Naive B cell (primary cell): ENCODE measurements around the gene ADO. TPM values are rescaled to one million over a fixed set of nuclear protein-coding genes. Genes with fewer than 3 reads are reported as not detected.
A peak's percentile ranks its signal among the peaks of the same experiment; 100 is the strongest.

Source experiments
- ATAC-seq, 2 donors: fragments of 150-1000 bp; cut with Tn5 transposase; 2 replicates each; pipeline ENCODE4 v1.10.0; 2021; ENCODE audit warnings: low read depth in 2 of 2, mild to moderate bottlenecking in 2 of 2, moderate library complexity in 2 of 2
- DNase-seq: peaks from one replicate; pipeline ENCODE4 v3.0.0; 2022
- H3K27ac Mint-ChIP-seq, 6 donors: one replicate each; pipeline ENCODE4 v1.8.0; 2020 to 2022; ENCODE audit warnings: mild to moderate bottlenecking in 6 of 6, mixed read lengths in 6 of 6, moderate library complexity in 5 of 6, inconsistent platforms in 2 of 6
- H3K27me3 Mint-ChIP-seq, 3 donors: one replicate each; pipeline ENCODE4 v1.8.0; 2021 to 2022; ENCODE audit warnings: mixed read lengths in 3 of 3, mild to moderate bottlenecking in 1 of 3
- H3K36me3 Mint-ChIP-seq, 2 donors: one replicate each; pipeline ENCODE4 v1.8.0; 2020 to 2022; ENCODE audit warnings: mixed read lengths in 2 of 2, inconsistent platforms in 1 of 2, mild to moderate bottlenecking in 1 of 2
- H3K4me1 Mint-ChIP-seq, 3 donors: one replicate each; pipeline ENCODE4 v1.8.0; 2020 to 2022; ENCODE audit warnings: mixed read lengths in 3 of 3, inconsistent platforms in 1 of 3, mild to moderate bottlenecking in 1 of 3, moderate library complexity in 1 of 3
- H3K4me3 Mint-ChIP-seq, 8 donors: one replicate each; pipeline ENCODE4 v1.8.0; 2020 to 2022; ENCODE audit warnings: mild to moderate bottlenecking in 8 of 8, mixed read lengths in 8 of 8, moderate library complexity in 8 of 8, inconsistent platforms in 2 of 8
- H3K9me3 Mint-ChIP-seq, 7 donors: one replicate each; pipeline ENCODE4 v1.8.0; 2020 to 2022; ENCODE audit warnings: mixed read lengths in 7 of 7, mild to moderate bottlenecking in 5 of 7, inconsistent platforms in 2 of 7, moderate library complexity in 1 of 7
- polyA plus RNA-seq, 6 donors: library from polyadenylated mRNA; unstranded; fragments of 300-500 nt; fragmentation: Illumina TruSeq; gene quantifications; one replicate each; pipeline ENCODE4 v1.2.3, GENCODE V29; 2021; ENCODE audit warnings: low read depth in 6 of 6

Gene ADO
- polyA plus RNA-seq, 6 donors from 2014 or later = 1.4 to 4.9 (median 3.8) TPM

- Mint-ChIP-seq H3K4me3 (peak overlapping the region; percentile 92 to 99 (median 98)), H3K27ac (peak overlapping the region; percentile 93 to 99 (median 97)), H3K9me3 (no peaks in the 10 kb centered on the region), H3K4me1 (peaks cover 47 to 58% (median 48%) of the 10 kb centered on the region in 3 donors), H3K27me3 (peaks cover 8 to 21% (median 11%) of the 10 kb centered on the region in 3 donors), H3K36me3 (no peaks in the 10 kb centered on the region)
- DNase-seq = peak; percentile 26
- no peak for ATAC-seq
Measured at GRCh38 chr10:62815381-62816075, 11.0 kb downstream of the ADO start.

DNA sequence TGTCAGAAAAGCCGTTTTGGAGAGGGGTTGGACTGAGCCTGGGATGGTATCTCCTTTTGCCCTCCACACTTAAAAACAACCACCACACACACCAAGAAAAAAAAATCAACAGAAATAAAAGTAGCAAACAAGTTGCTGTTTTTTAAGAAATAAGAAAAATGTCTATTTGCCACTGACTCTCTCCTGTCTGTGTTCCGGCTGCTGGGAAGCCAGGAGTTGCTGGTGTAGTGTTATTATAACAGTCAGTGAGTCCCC is 11.5 kb downstream of the ADO start:
- no peak for DNase-seq
- peaks cover 11 to 21% (median 13%) of the 10 kb centered on the region in 3 donors for H3K27me3 Mint-ChIP-seq
- no peaks in the 10 kb centered on the region for H3K36me3 Mint-ChIP-seq
- peak overlapping the region; percentile 92 to 99 (median 98) for H3K4me3 Mint-ChIP-seq
- H3K27ac Mint-ChIP-seq = peak overlapping the region; percentile 93 to 99 (median 97)
- no peaks in the 10 kb centered on the region for H3K9me3 Mint-ChIP-seq
- no peak for ATAC-seq
- peaks cover 47 to 58% (median 48%) of the 10 kb centered on the region in 3 donors for H3K4me1 Mint-ChIP-seq

DNA sequence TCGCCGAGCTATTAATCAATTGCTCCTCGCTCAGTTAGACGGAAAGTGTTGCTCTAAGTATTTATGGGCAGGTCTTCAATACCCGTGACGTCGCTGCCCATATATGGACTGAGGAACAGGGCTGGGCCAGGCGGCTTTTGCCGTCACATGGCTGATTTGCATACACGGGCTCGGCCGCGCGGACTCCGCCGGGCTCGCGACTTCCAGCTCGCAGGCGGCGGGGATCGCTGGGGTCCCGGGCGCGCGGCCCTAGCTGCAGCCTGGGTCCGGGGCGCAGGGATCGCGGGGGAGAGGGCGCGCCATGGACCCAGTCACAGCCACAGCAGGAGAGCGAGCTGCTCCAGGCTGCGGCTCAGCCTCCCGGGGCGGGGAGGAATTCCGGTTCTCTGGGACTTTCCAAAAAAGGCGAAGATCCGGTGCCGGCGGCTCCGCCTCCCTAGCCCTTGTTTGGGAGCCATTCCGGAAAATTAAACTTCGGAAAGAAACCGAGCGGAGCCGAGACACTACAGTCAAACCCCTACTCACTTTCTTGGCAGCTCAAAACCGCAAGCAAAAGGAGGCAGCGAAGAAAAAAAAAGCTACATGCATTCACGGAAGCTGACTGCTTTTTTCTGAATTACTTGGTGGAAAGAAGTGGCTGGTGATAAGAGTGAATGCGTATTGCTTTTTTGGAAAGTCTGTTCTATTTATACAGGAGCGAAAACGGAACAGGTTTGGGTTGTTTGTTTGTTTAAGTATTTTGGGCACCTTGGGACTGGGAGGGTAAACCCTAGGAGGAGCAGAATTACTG is 12.0 kb downstream of the ADO start, which contains the start of gene EGR2:
EGR2 (minus strand) TSS at position 36 of the 790 bp plus-strand sequence. CDS start 337 bp downstream, outside the sequence.
- peak within 1 kb of the TSS; percentile 92 to 99 (median 98) for H3K4me3 Mint-ChIP-seq
- peak; percentile 96 for DNase-seq
- peak; percentile 78 to 80 for ATAC-seq
- no peaks in the 10 kb centered on the region for H3K36me3 Mint-ChIP-seq
- H3K27ac Mint-ChIP-seq = peak within 1 kb of the TSS; percentile 93 to 99 (median 97)
- H3K9me3 Mint-ChIP-seq = no peaks in the 10 kb centered on the region
- peaks cover 11 to 21% (median 17%) of the 10 kb centered on the region in 3 donors for H3K27me3 Mint-ChIP-seq
- peaks cover 42 to 54% (median 48%) of the 10 kb centered on the region in 3 donors for H3K4me1 Mint-ChIP-seq

GRCh38 chr10:62817121-62817765 is 12.7 kb downstream of the ADO start:
- H3K27me3 Mint-ChIP-seq = peaks cover 11 to 21% (median 17%) of the 10 kb centered on the region in 3 donors
- ATAC-seq (peak; percentile 22), DNase-seq (no peak)
- peaks cover 39 to 53% (median 47%) of the 10 kb centered on the region in 3 donors for H3K4me1 Mint-ChIP-seq
- H3K4me3 Mint-ChIP-seq = peak overlapping the region; percentile 92 to 99 (median 98)
- H3K9me3 Mint-ChIP-seq = no peaks in the 10 kb centered on the region
- H3K27ac Mint-ChIP-seq = peak overlapping the region; percentile 93 to 99 (median 97)
- no peaks in the 10 kb centered on the region for H3K36me3 Mint-ChIP-seq

GRCh38 chr10:62817766-62818425 is 13.4 kb downstream of the ADO start:
- Mint-ChIP-seq H3K4me1 (peaks cover 34 to 47% (median 41%) of the 10 kb centered on the region in 3 donors), H3K4me3 (peak overlapping the region; percentile 92 to 99 (median 98)), H3K27me3 (peaks cover 11 to 21% (median 17%) of the 10 kb centered on the region in 3 donors)

GRCh38 chr10:62818426-62819011 is 14.0 kb downstream of the ADO start:
- Mint-ChIP-seq H3K36me3 (no peaks in the 10 kb centered on the region), H3K27ac (peak overlapping the region in 2 of 6 donors; percentile 92 to 93), H3K9me3 (no peaks in the 10 kb centered on the region), H3K4me3 (peak overlapping the region; percentile 84 to 99 (median 98)), H3K4me1 (peaks cover 29 to 41% (median 36%) of the 10 kb centered on the region in 3 donors), H3K27me3 (peaks cover 11 to 21% (median 17%) of the 10 kb centered on the region in 3 donors)
- DNase-seq = peak; percentile 55
- peak; percentile 3 to 6 for ATAC-seq

More at GRCh38 chr10:62817766-62818425, 13.4 kb downstream of the ADO start:
- Mint-ChIP-seq H3K9me3 (no peaks in the 10 kb centered on the region), H3K36me3 (no peaks in the 10 kb centered on the region), H3K27ac (peak overlapping the region; percentile 62 to 99 (median 95))
- DNase-seq (peak; percentile 70), ATAC-seq (peak; percentile 33 to 40)

- H3K27ac Mint-ChIP-seq = peak overlapping the region in 2 of 6 donors; percentile 27 to 76
- DNase-seq (no peak), ATAC-seq (no peak)
- H3K4me1 Mint-ChIP-seq = peaks cover 22 to 33% (median 29%) of the 10 kb centered on the region in 3 donors
- peaks cover 11 to 21% (median 17%) of the 10 kb centered on the region in 3 donors for H3K27me3 Mint-ChIP-seq
- no peaks in the 10 kb centered on the region for H3K9me3 Mint-ChIP-seq
- H3K4me3 Mint-ChIP-seq = peak overlapping the region in 7 of 8 donors; percentile 42 to 98 (median 73)
- H3K36me3 Mint-ChIP-seq = no peaks in the 10 kb centered on the region
Measured at GRCh38 chr10:62819141-62819920, 14.8 kb downstream of the ADO start.

DNA sequence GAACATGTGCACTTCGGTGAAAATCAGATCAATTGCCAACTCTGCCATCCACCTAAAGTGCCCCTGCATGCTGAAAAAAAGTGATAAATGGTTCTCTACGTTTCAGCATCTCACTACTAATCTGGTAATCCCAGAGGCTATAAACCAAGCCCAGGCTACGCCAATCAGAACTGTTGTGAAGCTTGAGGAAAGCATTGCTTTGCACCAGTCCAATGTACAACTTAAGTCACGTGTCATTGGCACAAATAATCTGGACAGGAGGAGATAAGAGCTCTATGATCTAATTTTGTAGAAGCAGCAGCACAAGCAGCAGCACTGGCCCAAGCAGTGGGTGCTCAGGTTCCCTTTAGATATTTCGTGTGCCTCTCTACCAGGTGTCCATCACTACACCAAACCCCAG is 16.1 kb downstream of the ADO start:
- Mint-ChIP-seq H3K36me3 (no peaks in the 10 kb centered on the region), H3K9me3 (no peaks in the 10 kb centered on the region), H3K27me3 (peaks cover 11 to 17% (median 17%) of the 10 kb centered on the region in 3 donors), H3K4me1 (peaks cover 14 to 20% (median 20%) of the 10 kb centered on the region in 3 donors), H3K4me3 (peak overlapping the region in 1 of 8 donors; percentile 57), H3K27ac (no peak overlapping the region)
- DNase-seq (no peak), ATAC-seq (no peak)

- no peak overlapping the region for H3K4me3 Mint-ChIP-seq
- H3K27me3 Mint-ChIP-seq = peaks cover 0 to under 1% (median 0%) of the 10 kb centered on the region in 3 donors
- H3K4me1 Mint-ChIP-seq = peaks cover 9 to 12% (median 11%) of the 10 kb centered on the region in 3 donors
- no peak for DNase-seq
- peak in 1 of 2 donors; percentile 36 for ATAC-seq
- H3K27ac Mint-ChIP-seq = no peak overlapping the region
- no peaks in the 10 kb centered on the region for H3K36me3 Mint-ChIP-seq
- no peaks in the 10 kb centered on the region for H3K9me3 Mint-ChIP-seq
Measured at GRCh38 chr10:62826273-62826672, 21.8 kb downstream of the ADO start.

GRCh38 chr10:62829622-62830021 is 25.1 kb downstream of the ADO start:
- DNase-seq (no peak), ATAC-seq (no peak)
- H3K27ac Mint-ChIP-seq = no peak overlapping the region
- peaks cover 0 to 2% (median 0%) of the 10 kb centered on the region in 7 donors for H3K9me3 Mint-ChIP-seq
- H3K4me1 Mint-ChIP-seq = peaks cover 9 to 12% (median 11%) of the 10 kb centered on the region in 3 donors
- H3K36me3 Mint-ChIP-seq = no peaks in the 10 kb centered on the region
- peaks cover 0 to 13% (median 11%) of the 10 kb centered on the region in 3 donors for H3K27me3 Mint-ChIP-seq
- H3K4me3 Mint-ChIP-seq = no peak overlapping the region

- DNase-seq (no peak), ATAC-seq (no peak)
- Mint-ChIP-seq H3K36me3 (no peaks in the 10 kb centered on the region), H3K9me3 (peaks cover 0 to 2% (median 0%) of the 10 kb centered on the region in 7 donors), H3K27ac (no peak overlapping the region), H3K4me1 (peaks cover 9 to 12% (median 11%) of the 10 kb centered on the region in 3 donors), H3K27me3 (peaks cover 0 to 13% (median 11%) of the 10 kb centered on the region in 3 donors), H3K4me3 (no peak overlapping the region)
Measured at GRCh38 chr10:62830679-62831078, 26.2 kb downstream of the ADO start.

GRCh38 chr10:62831346-62831745 is 26.8 kb downstream of the ADO start:
- no peak for DNase-seq
- peaks cover 5 to 7% (median 6%) of the 10 kb centered on the region in 3 donors for H3K4me1 Mint-ChIP-seq
- H3K4me3 Mint-ChIP-seq = no peak overlapping the region
- no peak overlapping the region for H3K27ac Mint-ChIP-seq
- ATAC-seq = no peak
- peaks cover 0 to 2% (median 0%) of the 10 kb centered on the region in 7 donors for H3K9me3 Mint-ChIP-seq
- H3K27me3 Mint-ChIP-seq = peaks cover 0 to 13% (median 13%) of the 10 kb centered on the region in 3 donors
- no peaks in the 10 kb centered on the region for H3K36me3 Mint-ChIP-seq
